HL-60 (cell line): Measurements from ENCODE around the gene GBP7.

Source experiments
- GABPA ChIP-seq: IDR thresholded peaks from 2 replicates; pipeline ENCODE4 v1.6.1; 2012; ENCODE audit warnings: low read depth
- POLR2AphosphoS5 ChIP-seq: IDR thresholded peaks from 2 replicates; pipeline ENCODE4 v1.6.1; 2012; ENCODE audit warnings: low read depth
- TF ChIP-seq, protein P1 (sequence below): IDR thresholded peaks from one replicate; pipeline ENCODE4 v1.5.1; 2011; ENCODE audit warnings: low read length, control low read depth, inconsistent platforms; ENCODE audit not compliant: insufficient read depth
- TF ChIP-seq, protein P2 (sequence below): IDR thresholded peaks from 2 replicates; pipeline ENCODE4 v1.6.1; 2012; ENCODE audit warnings: low read depth; ENCODE audit not compliant: insufficient replicate concordance

DNA sequence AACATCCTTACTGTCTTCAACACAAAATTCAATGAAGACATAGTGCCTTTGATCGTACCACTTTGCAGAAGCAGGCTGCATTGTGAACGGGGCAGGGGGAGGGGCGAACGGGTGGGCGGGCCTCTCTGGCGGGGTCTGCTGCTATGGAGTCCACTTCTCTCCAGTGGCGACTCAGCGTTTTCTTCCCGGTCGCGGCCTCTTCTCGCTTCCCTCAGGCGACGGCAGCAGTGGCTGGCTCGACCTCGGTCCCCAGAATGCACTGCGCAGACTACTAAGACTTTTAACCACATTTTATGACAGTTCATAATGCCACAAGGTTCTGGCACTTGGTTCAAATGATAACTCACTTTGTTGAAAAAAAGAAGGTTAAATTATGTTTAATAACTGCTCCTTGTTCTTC is 71.1 kb downstream of the GBP7 start:
- TF ChIP-seq, protein P1, sequence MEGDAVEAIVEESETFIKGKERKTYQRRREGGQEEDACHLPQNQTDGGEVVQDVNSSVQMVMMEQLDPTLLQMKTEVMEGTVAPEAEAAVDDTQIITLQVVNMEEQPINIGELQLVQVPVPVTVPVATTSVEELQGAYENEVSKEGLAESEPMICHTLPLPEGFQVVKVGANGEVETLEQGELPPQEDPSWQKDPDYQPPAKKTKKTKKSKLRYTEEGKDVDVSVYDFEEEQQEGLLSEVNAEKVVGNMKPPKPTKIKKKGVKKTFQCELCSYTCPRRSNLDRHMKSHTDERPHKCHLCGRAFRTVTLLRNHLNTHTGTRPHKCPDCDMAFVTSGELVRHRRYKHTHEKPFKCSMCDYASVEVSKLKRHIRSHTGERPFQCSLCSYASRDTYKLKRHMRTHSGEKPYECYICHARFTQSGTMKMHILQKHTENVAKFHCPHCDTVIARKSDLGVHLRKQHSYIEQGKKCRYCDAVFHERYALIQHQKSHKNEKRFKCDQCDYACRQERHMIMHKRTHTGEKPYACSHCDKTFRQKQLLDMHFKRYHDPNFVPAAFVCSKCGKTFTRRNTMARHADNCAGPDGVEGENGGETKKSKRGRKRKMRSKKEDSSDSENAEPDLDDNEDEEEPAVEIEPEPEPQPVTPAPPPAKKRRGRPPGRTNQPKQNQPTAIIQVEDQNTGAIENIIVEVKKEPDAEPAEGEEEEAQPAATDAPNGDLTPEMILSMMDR: no peak
- TF ChIP-seq POLR2AphosphoS5 (no peak), GABPA (no peak)
- TF ChIP-seq, protein P2, sequence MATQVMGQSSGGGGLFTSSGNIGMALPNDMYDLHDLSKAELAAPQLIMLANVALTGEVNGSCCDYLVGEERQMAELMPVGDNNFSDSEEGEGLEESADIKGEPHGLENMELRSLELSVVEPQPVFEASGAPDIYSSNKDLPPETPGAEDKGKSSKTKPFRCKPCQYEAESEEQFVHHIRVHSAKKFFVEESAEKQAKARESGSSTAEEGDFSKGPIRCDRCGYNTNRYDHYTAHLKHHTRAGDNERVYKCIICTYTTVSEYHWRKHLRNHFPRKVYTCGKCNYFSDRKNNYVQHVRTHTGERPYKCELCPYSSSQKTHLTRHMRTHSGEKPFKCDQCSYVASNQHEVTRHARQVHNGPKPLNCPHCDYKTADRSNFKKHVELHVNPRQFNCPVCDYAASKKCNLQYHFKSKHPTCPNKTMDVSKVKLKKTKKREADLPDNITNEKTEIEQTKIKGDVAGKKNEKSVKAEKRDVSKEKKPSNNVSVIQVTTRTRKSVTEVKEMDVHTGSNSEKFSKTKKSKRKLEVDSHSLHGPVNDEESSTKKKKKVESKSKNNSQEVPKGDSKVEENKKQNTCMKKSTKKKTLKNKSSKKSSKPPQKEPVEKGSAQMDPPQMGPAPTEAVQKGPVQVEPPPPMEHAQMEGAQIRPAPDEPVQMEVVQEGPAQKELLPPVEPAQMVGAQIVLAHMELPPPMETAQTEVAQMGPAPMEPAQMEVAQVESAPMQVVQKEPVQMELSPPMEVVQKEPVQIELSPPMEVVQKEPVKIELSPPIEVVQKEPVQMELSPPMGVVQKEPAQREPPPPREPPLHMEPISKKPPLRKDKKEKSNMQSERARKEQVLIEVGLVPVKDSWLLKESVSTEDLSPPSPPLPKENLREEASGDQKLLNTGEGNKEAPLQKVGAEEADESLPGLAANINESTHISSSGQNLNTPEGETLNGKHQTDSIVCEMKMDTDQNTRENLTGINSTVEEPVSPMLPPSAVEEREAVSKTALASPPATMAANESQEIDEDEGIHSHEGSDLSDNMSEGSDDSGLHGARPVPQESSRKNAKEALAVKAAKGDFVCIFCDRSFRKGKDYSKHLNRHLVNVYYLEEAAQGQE: no peak
